SU-DHL-6 (cell line): ENCODE results near the gene ZNF555.

Experiments
- H2AFZ ChIP-seq: fragments of 200-600 bp; sonication (generic); 2 replicates; pipeline ENCODE4 v1.6.1; 2014; ENCODE audit warnings: low read depth, mild to moderate bottlenecking, moderate library complexity, mixed read lengths, antibody characterized with exemption, low read length; ENCODE audit not compliant: severe bottlenecking
- H3F3A ChIP-seq: fragments of 200-600 bp; shearing (Covaris generic); 2 replicates; pipeline ENCODE4 v1.6.0; 2016; ENCODE audit warnings: antibody characterized with exemption, mild to moderate bottlenecking; ENCODE audit not compliant: insufficient read depth
- H3K27ac ChIP-seq: fragments of 200-600 bp; sonication (generic); 2 replicates; pipeline ENCODE4 v1.5.1; 2016; ENCODE audit warnings: low read depth, mild to moderate bottlenecking, low read length, moderate library complexity, mixed read lengths
- H3K27me3 ChIP-seq: fragments of 200-600 bp; sonication (generic), shearing (Covaris generic); 2 replicates; pipeline ENCODE4 v1.6.0; 2014; ENCODE audit warnings: mild to moderate bottlenecking, low read length
- H3K36me3 ChIP-seq: fragments of 200-600 bp; sonication (generic); 2 replicates; pipeline ENCODE4 v1.6.1; 2014; ENCODE audit warnings: mild to moderate bottlenecking, low read length, mixed read lengths
- H3K4me2 ChIP-seq: fragments of 300-600, 200-600 bp; shearing (Covaris generic), sonication (generic); 2 replicates; pipeline ENCODE4 v1.6.0; 2014; ENCODE audit warnings: low read length, low read depth, mild to moderate bottlenecking; ENCODE audit not compliant: poor library complexity, severe bottlenecking
- H3K4me3 ChIP-seq: fragments of 200-600 bp; sonication (generic); 2 replicates; pipeline ENCODE4 v1.5.1; 2014; ENCODE audit warnings: antibody characterized with exemption, low read length, mild to moderate bottlenecking, mixed read lengths; ENCODE audit not compliant: insufficient read depth, poor library complexity, severe bottlenecking
- H3K79me2 ChIP-seq: fragments of 200-600 bp; sonication (generic); 2 replicates; pipeline ENCODE4 v1.6.1; 2014; ENCODE audit warnings: mild to moderate bottlenecking, low read length, moderate library complexity; ENCODE audit not compliant: insufficient read depth
- H3K9ac ChIP-seq: fragments of 200-600 bp; sonication (generic); 2 replicates; pipeline ENCODE4 v1.7.0; 2014; ENCODE audit warnings: mild to moderate bottlenecking, low read length
- H3K9me2 ChIP-seq: fragments of 200-600 bp; sonication (generic); replicated peaks from 2 replicates; pipeline ENCODE4 v1.6.1; 2014; ENCODE audit warnings: low read length; ENCODE audit not compliant: insufficient read depth
- H3K9me3 ChIP-seq: fragments of 200-600 bp; sonication (generic); 2 replicates; pipeline ENCODE4 v1.6.1; 2014; ENCODE audit warnings: low read length, mixed read lengths; ENCODE audit not compliant: insufficient read depth
- H4K20me1 ChIP-seq: fragments of 200-600 bp; sonication (generic); 2 replicates; pipeline ENCODE4 v1.6.1; 2014; ENCODE audit warnings: low read depth, mild to moderate bottlenecking, antibody characterized with exemption, low read length, moderate library complexity, mixed read lengths
- CTCF ChIP-seq: fragments of 200-600 bp; sonication (generic); IDR thresholded peaks from one replicate; pipeline ENCODE4 v1.5.1; 2017; ENCODE audit warnings: antibody characterized with exemption, mild to moderate bottlenecking, low read length, moderate library complexity; ENCODE audit not compliant: insufficient read depth, poor library complexity, severe bottlenecking
- EZH2phosphoT487 ChIP-seq: fragments of 200-600 bp; sonication (generic), shearing (Covaris generic); conservative IDR thresholded peaks from 2 replicates; pipeline ENCODE4 v1.6.1; 2018; ENCODE audit warnings: mild to moderate bottlenecking, antibody characterized with exemption, low read length, moderate library complexity, mixed read lengths

Gene ZNF555

DNA sequence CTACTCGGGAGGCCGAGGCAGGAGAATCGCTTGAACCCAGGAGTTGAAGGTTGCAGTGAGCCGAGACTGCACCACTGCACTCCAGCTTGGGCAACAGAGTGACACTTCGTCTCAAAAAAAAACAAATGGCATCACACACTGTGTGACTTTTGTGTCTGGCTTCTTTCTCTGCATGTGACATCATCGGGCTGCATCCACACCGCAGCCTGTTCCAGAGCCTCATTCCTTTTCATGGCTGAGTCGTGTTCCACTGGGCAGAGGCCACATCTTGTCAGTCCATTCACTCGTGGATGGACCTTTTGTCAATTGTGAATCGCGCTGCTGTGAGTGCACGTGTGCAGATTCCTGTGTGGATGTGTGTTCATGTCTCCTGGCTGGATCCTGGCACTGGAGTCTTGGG is 47.7 kb upstream of the ZNF555 start:
- no peaks in the 10 kb centered on the region for H4K20me1 ChIP-seq
- no peak overlapping the region for H3K9ac ChIP-seq
- no peaks in the 10 kb centered on the region for H3K9me3 ChIP-seq
- no peak overlapping the region for H3K27ac ChIP-seq
- H3F3A ChIP-seq: no peaks in the 10 kb centered on the region
- no peaks in the 10 kb centered on the region for H3K9me2 ChIP-seq
- H3K36me3 ChIP-seq: no peaks in the 10 kb centered on the region
- H3K4me2 ChIP-seq: no peak overlapping the region
- H3K4me3 ChIP-seq: no peak overlapping the region
- H3K79me2 ChIP-seq: peaks cover 18% of the 10 kb centered on the region
- no peaks in the 10 kb centered on the region for H3K27me3 ChIP-seq
- H2AFZ ChIP-seq: no peak overlapping the region
- no peak for TF ChIP-seq CTCF
- TF ChIP-seq EZH2phosphoT487: no peak

DNA sequence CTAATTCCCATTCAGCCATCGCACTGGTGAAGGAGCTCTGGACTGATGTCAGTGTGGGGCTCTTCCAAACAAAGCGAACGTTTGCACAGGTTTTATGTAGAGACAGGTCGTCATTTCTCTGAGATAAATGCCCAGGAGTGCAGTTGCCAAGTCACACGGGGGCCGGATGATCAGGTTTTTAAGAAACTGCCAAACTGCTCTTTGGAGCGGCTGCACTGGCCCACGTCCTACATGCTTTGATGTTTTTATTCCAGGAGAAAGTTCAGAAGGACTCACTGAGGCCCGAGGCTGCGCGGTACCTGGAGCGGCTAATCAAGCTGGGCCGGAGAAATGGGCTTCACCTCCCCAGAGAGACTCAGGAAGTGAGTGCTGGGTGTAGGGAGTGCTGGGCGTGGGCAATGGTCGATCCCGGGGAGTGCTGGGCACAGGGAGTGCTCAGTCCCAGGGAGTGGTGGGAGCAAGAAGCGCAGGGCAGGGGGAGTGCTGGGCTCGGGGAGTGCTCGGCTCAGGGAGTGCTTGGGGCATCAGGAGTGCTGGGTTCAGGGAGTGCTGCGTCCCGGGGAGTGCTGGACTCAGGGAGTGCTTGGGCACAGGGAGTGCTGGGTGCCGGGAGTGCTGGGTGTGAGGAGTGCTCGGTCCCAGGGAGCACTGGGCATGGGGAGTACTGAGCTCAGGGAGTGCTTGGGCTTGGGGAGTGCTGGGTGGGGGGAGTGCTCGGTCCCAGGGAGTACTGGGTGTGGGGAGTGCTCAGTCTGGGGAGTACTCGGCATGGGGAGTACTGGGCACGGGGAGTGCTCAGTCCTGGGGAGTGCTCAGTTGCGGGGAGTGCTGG is 45.2 kb upstream of the ZNF555 start:
- H3K4me3 ChIP-seq: no peak overlapping the region
- no peak overlapping the region for H2AFZ ChIP-seq
- no peak overlapping the region for H3K27ac ChIP-seq
- H3K9me3 ChIP-seq: no peaks in the 10 kb centered on the region
- H3F3A ChIP-seq: no peaks in the 10 kb centered on the region
- no peaks in the 10 kb centered on the region for H3K9me2 ChIP-seq
- H3K9ac ChIP-seq: no peak overlapping the region
- H3K79me2 ChIP-seq: no peaks in the 10 kb centered on the region; the same call in 1 of the 2 replicates
- H3K4me2 ChIP-seq: no peak overlapping the region
- H3K27me3 ChIP-seq: no peaks in the 10 kb centered on the region
- no peaks in the 10 kb centered on the region for H4K20me1 ChIP-seq
- TF ChIP-seq CTCF: no peak
- TF ChIP-seq EZH2phosphoT487: no peak
- no peaks in the 10 kb centered on the region for H3K36me3 ChIP-seq

- no peak overlapping the region for H3K4me3 ChIP-seq
- no peak overlapping the region for H3K9ac ChIP-seq
- H3K27me3 ChIP-seq: no peaks in the 10 kb centered on the region
- H3K27ac ChIP-seq: no peak overlapping the region
- H3K36me3 ChIP-seq: no peaks in the 10 kb centered on the region
- H3K9me2 ChIP-seq: no peaks in the 10 kb centered on the region
- H2AFZ ChIP-seq: no peak overlapping the region
- H3F3A ChIP-seq: no peaks in the 10 kb centered on the region
- TF ChIP-seq EZH2phosphoT487 (no peak), CTCF (no peak)
- H3K4me2 ChIP-seq: no peak overlapping the region
- H4K20me1 ChIP-seq: no peaks in the 10 kb centered on the region
- H3K9me3 ChIP-seq: no peaks in the 10 kb centered on the region
- H3K79me2 ChIP-seq: no peaks in the 10 kb centered on the region
Measured at GRCh38 chr19:2796659-2797266, 44.5 kb upstream of the ZNF555 start.
